H1 (cell line): ENCODE data around the gene NT5DC1. TPM values are rescaled to one million over a fixed set of nuclear protein-coding genes. Genes with fewer than 3 reads are reported as not detected.

Experiments
- CTCF ChIA-PET: fragments of 300-600 bp; sonication (Branson Sonifier 250); formaldehyde crosslinking; loops from one replicate; lab custom pipeline; 2021; ENCODE audit not compliant: partially characterized antibody; lab: Charles Lee
- POLR2A ChIA-PET: fragments of 300-600 bp; sonication (Branson Sonifier 250); formaldehyde crosslinking; loops from one replicate; lab custom pipeline; 2021; ENCODE audit warnings: inconsistent platforms; ENCODE audit not compliant: partially characterized antibody; lab: Charles Lee
- DNase-seq, 2 experiments: peaks; one replicate each; pipeline versions ENCODE4 v3.0.0 to v3.0.0-alpha.2; 2010 to 2022; ENCODE audit warnings: low spot score in 2 of 2, low read depth in 1 of 2, mixed read lengths in 1 of 2
- FAIRE-seq: peaks from 2 replicates; lab custom pipeline; 2011; peaks lifted over from hg19 to GRCh38; lab: Jason Lieb, UNC
- H2AFZ ChIP-seq: 2 replicates; pipeline ENCODE4 v1.8.1; 2012; ENCODE audit warnings: low read length, inconsistent platforms
- H2AK5ac ChIP-seq: 2 replicates; pipeline ENCODE4 v1.6.1; 2013; ENCODE audit warnings: low read depth, low read length
- H2BK120ac ChIP-seq: replicated peaks from 2 replicates; pipeline ENCODE3; 2013; ENCODE audit warnings: low read depth, low read length, inconsistent platforms
- H2BK12ac ChIP-seq: 2 replicates; pipeline ENCODE4 v1.6.1; 2013; ENCODE audit warnings: low read depth, low read length
- H2BK15ac ChIP-seq: 2 replicates; pipeline ENCODE4 v1.6.1; 2013; ENCODE audit warnings: low read length
- H2BK20ac ChIP-seq: 2 replicates; pipeline ENCODE4 v1.6.1; 2013; ENCODE audit warnings: low read length
- H2BK5ac ChIP-seq: 2 replicates; pipeline ENCODE4 v1.6.1; 2013; ENCODE audit warnings: low read depth, low read length
- H3K14ac ChIP-seq: 2 replicates; pipeline ENCODE4 v1.6.1; 2013; ENCODE audit warnings: inconsistent platforms; ENCODE audit not compliant: insufficient read length
- H3K18ac ChIP-seq: 2 replicates; pipeline ENCODE4 v1.6.1; 2013; ENCODE audit warnings: low read length; ENCODE audit errors: extremely low read depth
- H3K23ac ChIP-seq: 2 replicates; pipeline ENCODE4 v1.6.1; 2013; ENCODE audit warnings: inconsistent platforms; ENCODE audit not compliant: insufficient read length
- H3K23me2 ChIP-seq: 2 replicates; pipeline ENCODE4 v1.6.1; 2013; ENCODE audit warnings: low read depth, low read length
- H3K27ac ChIP-seq: 2 replicates; pipeline ENCODE4 v1.6.1; 2011; ENCODE audit warnings: low read depth, low read length, inconsistent platforms
- H3K27me3 ChIP-seq, 4 experiments: replicated peaks in 1 of 4; 1 replicate in 1 of 4; 2 replicates in 3 of 4; pipeline versions ENCODE4 v1.6.1 to v1.8.1; 2011 to 2013; ENCODE audit warnings: low read length in 3 of 4, mild to moderate bottlenecking in 3 of 4, inconsistent platforms in 2 of 4, mixed read lengths in 2 of 4, moderate library complexity in 1 of 4; ENCODE audit not compliant: control insufficient read depth in 3 of 4, insufficient read depth in 3 of 4; ENCODE audit errors: extremely low read depth in 1 of 4
- H3K36me3 ChIP-seq, 4 experiments: 2 replicates each; pipeline versions ENCODE4 v1.6.1 to v1.8.1; 2011 to 2013; ENCODE audit warnings: mild to moderate bottlenecking in 4 of 4, low read length in 3 of 4, moderate library complexity in 2 of 4, control low read depth in 1 of 4, inconsistent platforms in 1 of 4; ENCODE audit not compliant: insufficient read depth in 4 of 4, control insufficient read depth in 2 of 4
- H3K4ac ChIP-seq: replicated peaks from 2 replicates; pipeline ENCODE3; 2013; ENCODE audit warnings: low read length, low read depth, mixed read lengths, inconsistent platforms; ENCODE audit not compliant: insufficient read length
- H3K4me1 ChIP-seq, 4 experiments: replicated peaks in 1 of 4; 1 replicate in 1 of 4; 2 replicates in 3 of 4; pipeline versions ENCODE4 v1.6.1 to v1.8.1; 2011 to 2013; ENCODE audit warnings: low read length in 3 of 4, inconsistent platforms in 2 of 4, mixed read lengths in 1 of 4; ENCODE audit not compliant: insufficient read depth in 4 of 4, control insufficient read depth in 3 of 4
- H3K4me2 ChIP-seq, 2 experiments: 2 replicates each; pipeline versions ENCODE4 v1.6.1 to v1.8.1; 2011 to 2013; ENCODE audit warnings: low read depth in 2 of 2, low read length in 2 of 2, control low read depth in 1 of 2, inconsistent platforms in 1 of 2, mild to moderate bottlenecking in 1 of 2; ENCODE audit not compliant: insufficient read depth in 1 of 2
- H3K4me3 ChIP-seq, 4 experiments: fragments of 200-600, 300-600 bp in 1 of 4; sonication (generic), shearing (Covaris generic), sonication (Bioruptor Twin) in 1 of 4; 2 replicates each; pipeline versions ENCODE4 v1.5.1 to v1.8.1; 2011 to 2016; ENCODE audit warnings: low read length in 4 of 4, low read depth in 3 of 4, control low read depth in 2 of 4, inconsistent platforms in 2 of 4, mild to moderate bottlenecking in 2 of 4, mixed read lengths in 1 of 4, moderate library complexity in 1 of 4; ENCODE audit not compliant: insufficient read depth in 2 of 4; ENCODE audit errors: extremely low read depth in 1 of 4
- H3K56ac ChIP-seq: replicated peaks from 2 replicates; pipeline ENCODE3; 2013; ENCODE audit warnings: low read depth, mild to moderate bottlenecking, mixed read lengths, low read length, inconsistent platforms; ENCODE audit not compliant: insufficient read length
- H3K79me1 ChIP-seq: 2 replicates; pipeline ENCODE4 v1.6.1; 2013; ENCODE audit warnings: low read depth, low read length, control low read depth
- H3K79me2 ChIP-seq, 2 experiments: 2 replicates each; pipeline versions ENCODE4 v1.6.1 to v1.8.1; 2012 to 2013; ENCODE audit warnings: low read length in 2 of 2, mild to moderate bottlenecking in 2 of 2, inconsistent platforms in 1 of 2; ENCODE audit not compliant: insufficient read depth in 2 of 2, control insufficient read depth in 1 of 2
- H3K9ac ChIP-seq, 4 experiments: replicated peaks in 1 of 4; 1 replicate in 1 of 4; 2 replicates in 3 of 4; pipeline versions ENCODE4 v1.6.1 to v1.8.1; 2011 to 2013; ENCODE audit warnings: low read depth in 3 of 4, low read length in 3 of 4, control low read depth in 2 of 4, mild to moderate bottlenecking in 2 of 4, moderate library complexity in 2 of 4, inconsistent platforms in 1 of 4; ENCODE audit errors: extremely low read depth in 1 of 4
- H3K9me3 ChIP-seq, 2 experiments: 2 replicates each; pipeline versions ENCODE4 v1.6.1 to v1.8.1; 2012 to 2013; ENCODE audit warnings: mild to moderate bottlenecking in 2 of 2, moderate library complexity in 2 of 2, control low read depth in 1 of 2, inconsistent platforms in 1 of 2, low read depth in 1 of 2, low read length in 1 of 2, mixed read lengths in 1 of 2; ENCODE audit not compliant: insufficient read depth in 2 of 2
- H4K20me1 ChIP-seq, 2 experiments: replicated peaks in 1 of 2; 2 replicates each; pipeline versions ENCODE3 to v1.8.1; 2011 to 2013; ENCODE audit warnings: inconsistent platforms in 2 of 2, low read length in 2 of 2, mild to moderate bottlenecking in 1 of 2; ENCODE audit not compliant: insufficient read depth in 2 of 2, control insufficient read depth in 1 of 2
- H4K5ac ChIP-seq: 2 replicates; pipeline ENCODE4 v1.6.1; 2013; ENCODE audit warnings: low read length, low read depth, mixed read lengths, inconsistent platforms; ENCODE audit not compliant: insufficient read length
- H4K8ac ChIP-seq: 2 replicates; pipeline ENCODE4 v1.8.0; 2013; ENCODE audit warnings: mild to moderate bottlenecking, moderate library complexity, low read length, inconsistent platforms; ENCODE audit not compliant: insufficient read depth; ENCODE audit errors: extremely low read depth
- H4K91ac ChIP-seq: replicated peaks from 2 replicates; pipeline ENCODE3; 2013; ENCODE audit warnings: low read length, mixed read lengths, inconsistent platforms; ENCODE audit not compliant: insufficient read length
- CBX5 ChIP-seq: fragments of 300-800, 300-1000 bp; sonication (generic); IDR thresholded peaks from 2 replicates; pipeline ENCODE4 v1.7.1; 2016; ENCODE audit warnings: antibody characterized with exemption, low read length, low read depth
- CTCF ChIP-seq, 3 experiments: IDR thresholded peaks; 1 replicate in 2 of 3; 2 replicates in 1 of 3; pipeline versions ENCODE4 v1.5.1 to v1.6.1; 2011; ENCODE audit warnings: low read length in 3 of 3, mild to moderate bottlenecking in 3 of 3, inconsistent platforms in 2 of 3, low read depth in 1 of 3, moderate library complexity in 1 of 3; ENCODE audit not compliant: insufficient read depth in 1 of 3; ENCODE audit errors: control extremely low read depth in 1 of 3
- RAD21 ChIP-seq, 2 experiments: IDR thresholded peaks in 1 of 2; conservative IDR thresholded peaks in 1 of 2; 2 replicates each; pipeline ENCODE4 v1.6.1; 2011; ENCODE audit warnings: low read depth in 2 of 2, low read length in 2 of 2, improper control_type of control experiment in 1 of 2, inconsistent platforms in 1 of 2, mild to moderate bottlenecking in 1 of 2, moderate library complexity in 1 of 2
- RXRA ChIP-seq: IDR thresholded peaks from 2 replicates; pipeline ENCODE4 v1.6.1; 2011; ENCODE audit warnings: low read depth, mild to moderate bottlenecking, low read length, moderate library complexity; ENCODE audit not compliant: insufficient read depth
- SAP30 ChIP-seq: fragments of 300-600 bp; sonication (generic); IDR thresholded peaks from 2 replicates; pipeline ENCODE4 v1.7.1; 2012; ENCODE audit warnings: low read length, moderate library complexity, mild to moderate bottlenecking, inconsistent platforms; ENCODE audit not compliant: insufficient read depth, insufficient replicate concordance
- SIRT6 ChIP-seq: IDR thresholded peaks from one replicate; pipeline ENCODE4 v1.7.1; 2012; ENCODE audit warnings: low read length, inconsistent platforms
- ZNF274 ChIP-seq: IDR thresholded peaks from 2 replicates; pipeline ENCODE4 v1.7.0; 2012; ENCODE audit warnings: low read length, borderline replicate concordance; ENCODE audit errors: extremely low read depth
- WGBS, 2 experiments: shearing (Covaris generic) in 1 of 2; methylation state at CpG; one replicate each; pipeline versions ENCODE4 v1.1.6 to v1.1.7; 2013 to 2015; ENCODE audit warnings: low lambda C conversion rate in 2 of 2, mixed read lengths in 2 of 2, inconsistent platforms in 1 of 2, low coverage in 1 of 2, missing lambda C conversion rate in 1 of 2; ENCODE audit not compliant: insufficient replicate concordance in 2 of 2, insufficient coverage in 1 of 2, insufficient read length in 1 of 2; ENCODE audit errors: extremely low coverage in 1 of 2, missing lambda C conversion rate in 1 of 2; 5-methylcytosine and 5-hydroxymethylcytosine counted together
- polyA plus RNA-seq, 7 experiments: library from polyadenylated mRNA; depleted of rRNA in 3 of 7; stranded (reverse) in 5 of 7; unstranded in 2 of 7; fragments of >200 nt in 5 of 7; fragments of 200-250 nt in 2 of 7; gene quantifications; 1 replicate in 5 of 7; 2 replicates in 1 of 7; 4 replicates in 1 of 7; pipeline versions ENCODE4 v1.2.1 to v1.2.3, GENCODE V29; 2011 to 2013; ENCODE audit warnings: missing spikeins in 2 of 7, mixed read lengths in 2 of 7
- total RNA-seq: library from RNA; stranded (reverse); fragmentation: NEBNext Ultra II Directional; extraction: Animal tissue kit (Norgen Biotek cat#: 25700); gene quantifications from 2 replicates; pipeline ENCODE4 v1.2.1, GENCODE V29; 2021

The NT5DC1 gene
- total and polyA plus RNA-seq, 2 of the 8 experiments (the other 6 are each of a cell fraction or from before 2014, with no cell fraction given): 25.3 to 72.7 TPM

- Histone ChIP-seq H4K5ac (no peak overlapping the region), H2BK12ac (no peak overlapping the region)
- no peak for TF ChIP-seq SIRT6
- no peak for TF ChIP-seq SAP30
- TF ChIP-seq ZNF274: no peak
- TF ChIP-seq RAD21 (IDR thresholded peaks at IDR 0.05 in 1 of 2, conservative IDR thresholded peaks at IDR 0.05 in 1 of 2; ENCODE audit: low read depth in 2 of 2, low read length in 2 of 2): 0 out of 4 replicates have a peak, but pooled peaks of 1 of the 2 experiments have one; percentile 14
- TF ChIP-seq CTCF (IDR thresholded peaks at IDR 0.05; ENCODE audit: control extremely low read depth in 1 of 3, insufficient read depth in 1 of 3, low read depth in 1 of 3, low read length in 3 of 3): peak in 1 of 3 experiments; percentile 5; a peak in 1 of 4 replicates
- no peak for TF ChIP-seq CBX5
- TF ChIP-seq RXRA: no peak
- TF ChIP-seq, all 59 proteins: peak for 2
- no peak overlapping the region for H2BK15ac ChIP-seq
- peaks cover 0 to 1% of the 10 kb centered on the region in 2 experiments for H4K20me1 ChIP-seq
- ChIA-PET POLR2A (interaction anchor here (0.8 kb wide), 1 partner anchor 11 kb away, joined by 3 read pairs; no protein-coding TSS in a partner anchor), CTCF (interaction anchor here (0.6 to 2.9 kb wide), 20 partner anchors 10 to 427 kb away, joined by 3 to 30 read pairs (median 4); no protein-coding TSS in a partner anchor)
- no peak overlapping the region for H2BK120ac ChIP-seq
- no peak for FAIRE-seq
- no peaks in the 10 kb centered on the region for H3K79me2 ChIP-seq
- H3K9me3 ChIP-seq: no peaks in the 10 kb centered on the region
- no peak overlapping the region for H3K27ac ChIP-seq
- no peak overlapping the region for H3K4me3 ChIP-seq
- no peak overlapping the region for H3K14ac ChIP-seq
- no peak overlapping the region for H3K4ac ChIP-seq
- H4K8ac ChIP-seq: no peak overlapping the region
- no peaks in the 10 kb centered on the region for H3K27me3 ChIP-seq
- H3K56ac ChIP-seq: no peak overlapping the region
- H3K4me2 ChIP-seq: no peak overlapping the region
- no peak overlapping the region for H3K9ac ChIP-seq
- H2BK5ac ChIP-seq: no peak overlapping the region
- no peak overlapping the region for H3K18ac ChIP-seq
- H3K4me1 ChIP-seq: no peaks in the 10 kb centered on the region
- no peak overlapping the region for H2AFZ ChIP-seq
- no peak for DNase-seq
- H3K36me3 ChIP-seq: 0 out of 8 replicates have a peak, but pooled peaks cover 0 to 5% (median 0%) of the 10 kb centered on the region in 4 experiments
- H4K91ac ChIP-seq: no peak overlapping the region
- H2AK5ac ChIP-seq: no peak overlapping the region
- H3K23ac ChIP-seq: no peak overlapping the region
- H3K79me1 ChIP-seq: no peaks in the 10 kb centered on the region
- H3K23me2 ChIP-seq: no peaks in the 10 kb centered on the region
- H2BK20ac ChIP-seq: no peak overlapping the region
- WGBS, 2 experiments: 92% methylated on average over 3 of the region's 3 CpGs; no CpG with 5 or more reads in 1 of the 2 experiments
Measured at GRCh38 chr6:116218172-116218633, 117.5 kb downstream of the NT5DC1 start.
